ENCODE results near the gene GNB3.
"Not testable (repeated sequence)": the region's sequence is repeated elsewhere in the genome, so short reads cannot be mapped to it uniquely, and the experiment has no call there.

GNB3 gene

GRCh38 chr12:6873094-6874014 lies 32.6 kb downstream of the GNB3 start, which contains the start of gene SPSB2:
TSS of gene SPSB2 (minus strand) at chr12:6873303. CDS start at chr12:6872901, 402 bp downstream.
- Mint-ChIP-seq H3K4me1 (ENCODE audit: low read depth in 2 of 2) (peaks cover 41 to 44% of the 10 kb centered on the region in 2 donors), H3K4me3 (peak within 1 kb of the TSS; percentile 94 to 95), H3K27me3 (no peaks in the 10 kb centered on the region), H3K27ac (peak within 1 kb of the TSS; percentile 92 to 95), H3K9me3 (no peaks in the 10 kb centered on the region), H3K36me3 (ENCODE audit: insufficient read depth) (peaks cover 37% of the 10 kb centered on the region)
- ATAC-seq (replicated peaks) (peak; percentile 84), DNase-seq (peak; percentile 99 to 100 (median 100))

DNA sequence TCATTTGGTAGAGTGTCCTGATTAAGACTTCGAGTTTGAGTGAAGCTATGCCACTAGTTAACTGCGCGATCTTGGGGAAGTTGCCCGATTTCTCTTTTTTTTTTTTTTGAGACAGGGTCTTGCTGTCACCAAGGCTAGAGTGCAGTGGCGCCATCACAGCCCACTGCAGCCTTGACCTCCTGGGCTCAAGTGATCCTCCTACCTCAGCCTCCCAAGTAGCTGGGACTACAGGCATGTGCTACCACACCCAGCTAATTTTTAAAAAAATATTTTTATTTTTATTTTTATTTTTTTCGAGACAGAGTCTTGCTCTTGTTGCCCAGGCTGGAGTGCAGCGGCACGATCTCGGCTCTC lies 33.3 kb downstream of the GNB3 start:
- peak overlapping the region; percentile 23 to 95 for H3K27ac Mint-ChIP-seq
- H3K4me3 Mint-ChIP-seq, result peak overlapping the region; percentile 94 to 95
- H3K4me1 Mint-ChIP-seq (ENCODE audit: low read depth in 2 of 2), result peaks cover 35 to 38% of the 10 kb centered on the region in 2 donors
- ATAC-seq (replicated peaks); DNase-seq; H3K27me3 Mint-ChIP-seq; H3K9me3 Mint-ChIP-seq: not testable (repeated sequence)
- H3K36me3 Mint-ChIP-seq (ENCODE audit: insufficient read depth), result peaks cover 31% of the 10 kb centered on the region

DNA sequence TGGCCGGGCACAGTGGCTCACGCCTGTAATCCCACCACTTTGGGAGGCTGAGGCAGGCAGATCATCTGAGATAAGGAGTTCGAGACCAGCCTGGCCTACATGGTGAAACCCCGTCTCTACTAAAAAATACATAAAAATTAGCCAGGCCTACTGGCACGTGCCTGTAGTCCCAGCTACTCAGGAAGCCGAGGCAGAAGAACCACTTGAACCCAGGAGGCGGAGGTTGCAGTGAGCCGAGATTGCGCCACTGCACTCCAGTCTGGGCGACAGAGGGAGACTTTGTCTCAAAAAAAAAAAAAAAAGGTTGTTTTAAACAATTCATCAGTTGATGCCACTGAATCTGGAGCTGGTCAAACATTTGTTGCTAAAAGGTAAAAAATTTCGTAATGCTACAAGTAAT lies 39.1 kb downstream of the GNB3 start:
- DNase-seq; H3K4me1 Mint-ChIP-seq (ENCODE audit: low read depth in 2 of 2); H3K27me3 Mint-ChIP-seq; H3K9me3 Mint-ChIP-seq; H3K36me3 Mint-ChIP-seq (ENCODE audit: insufficient read depth); H3K4me3 Mint-ChIP-seq; ATAC-seq (replicated peaks); H3K27ac Mint-ChIP-seq: not testable (repeated sequence)

- Mint-ChIP-seq H3K36me3 (ENCODE audit: insufficient read depth) (no peaks in the 10 kb centered on the region), H3K27ac (no peak overlapping the region), H3K9me3 (no peaks in the 10 kb centered on the region), H3K27me3 (no peaks in the 10 kb centered on the region), H3K4me3 (no peak overlapping the region), H3K4me1 (ENCODE audit: low read depth in 2 of 2) (no peaks in the 10 kb centered on the region)
- no peak for DNase-seq
- no peak for ATAC-seq (replicated peaks)
Measured at GRCh38 chr12:6883252-6883651, 42.5 kb downstream of the GNB3 start.

- Mint-ChIP-seq H3K27me3 (no peaks in the 10 kb centered on the region), H3K4me3 (no peak overlapping the region), H3K4me1 (ENCODE audit: low read depth in 2 of 2) (no peaks in the 10 kb centered on the region), H3K27ac (no peak overlapping the region), H3K9me3 (no peaks in the 10 kb centered on the region), H3K36me3 (ENCODE audit: insufficient read depth) (no peaks in the 10 kb centered on the region)
- DNase-seq, result no peak
- ATAC-seq (replicated peaks), result no peak
Measured at GRCh38 chr12:6883683-6884082, 43.0 kb downstream of the GNB3 start.

DNA sequence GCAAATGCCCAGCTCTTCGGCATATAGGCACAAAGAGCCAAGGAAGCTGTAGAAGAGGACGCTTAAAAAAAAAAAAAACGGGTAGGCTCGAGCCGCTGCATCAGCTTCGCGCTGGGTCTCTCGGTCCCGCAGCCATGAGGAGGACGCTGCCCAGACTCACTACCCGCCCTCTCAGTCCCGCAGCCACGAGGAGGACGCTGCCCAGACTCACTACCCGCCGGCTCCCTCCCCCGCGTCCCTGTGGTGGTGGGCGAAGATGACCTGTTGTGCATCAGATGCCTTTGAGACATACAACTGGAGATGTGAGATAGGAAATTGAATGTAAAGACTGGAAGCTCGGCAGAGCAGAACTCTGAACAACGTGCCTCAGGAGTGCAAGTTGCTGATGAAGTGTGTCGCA lies 43.8 kb downstream of the GNB3 start:
- DNase-seq (no peak), ATAC-seq (replicated peaks) (no peak)
- no peaks in the 10 kb centered on the region for H3K9me3 Mint-ChIP-seq
- H3K27me3 Mint-ChIP-seq, result no peaks in the 10 kb centered on the region
- no peak overlapping the region for H3K27ac Mint-ChIP-seq
- no peaks in the 10 kb centered on the region for H3K4me1 Mint-ChIP-seq (ENCODE audit: low read depth in 2 of 2)
- H3K36me3 Mint-ChIP-seq (ENCODE audit: insufficient read depth), result no peaks in the 10 kb centered on the region
- H3K4me3 Mint-ChIP-seq, result no peak overlapping the region

DNA sequence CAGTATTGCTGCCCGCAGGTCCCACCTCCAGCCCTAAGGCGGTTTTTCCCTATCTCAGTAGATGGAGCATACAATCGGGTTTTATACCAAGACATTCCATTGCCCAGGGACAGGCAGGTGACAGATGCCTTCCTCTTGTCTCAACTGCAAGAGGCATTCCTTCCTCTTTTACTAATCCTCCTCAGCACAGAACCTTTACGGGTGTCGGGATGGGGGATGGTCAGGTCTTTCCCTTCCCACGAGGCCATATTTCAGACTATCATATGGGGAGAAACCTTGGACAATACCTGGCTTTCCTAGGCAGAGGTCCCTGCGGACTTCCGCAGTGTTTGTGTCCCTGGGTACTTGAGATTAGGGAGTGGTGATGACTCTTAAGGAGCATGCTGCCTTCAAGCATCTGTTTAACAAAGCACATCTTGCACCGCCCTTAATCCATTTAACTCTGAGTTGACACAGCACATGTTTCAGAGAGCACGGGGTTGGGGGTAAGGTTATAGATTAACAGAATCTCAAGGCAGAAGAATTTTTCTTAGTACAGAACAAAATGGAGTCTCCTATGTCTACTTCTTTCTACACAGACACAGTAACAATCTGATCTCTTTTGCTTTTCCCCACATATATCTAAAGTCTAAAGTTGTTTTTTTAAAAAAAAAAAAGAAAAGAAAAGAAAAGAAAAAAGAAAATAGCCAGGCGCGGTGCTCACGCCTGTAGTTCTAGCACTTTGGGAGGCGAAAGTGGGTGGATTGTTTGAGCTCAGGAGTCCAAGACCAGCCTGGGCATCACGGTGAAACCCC lies 45.7 kb downstream of the GNB3 start:
- not testable (repeated sequence) for H3K36me3 Mint-ChIP-seq (ENCODE audit: insufficient read depth); ATAC-seq (replicated peaks); H3K4me1 Mint-ChIP-seq (ENCODE audit: low read depth in 2 of 2); H3K9me3 Mint-ChIP-seq; DNase-seq; H3K4me3 Mint-ChIP-seq; H3K27me3 Mint-ChIP-seq; H3K27ac Mint-ChIP-seq

- no peaks in the 10 kb centered on the region for H3K27me3 Mint-ChIP-seq
- peaks cover 0 to 11% of the 10 kb centered on the region in 2 donors for H3K4me1 Mint-ChIP-seq (ENCODE audit: low read depth in 2 of 2)
- H3K27ac Mint-ChIP-seq, result no peak overlapping the region
- DNase-seq (no peak), ATAC-seq (replicated peaks) (no peak)
- no peak overlapping the region for H3K4me3 Mint-ChIP-seq
- H3K9me3 Mint-ChIP-seq, result no peaks in the 10 kb centered on the region
- no peaks in the 10 kb centered on the region for H3K36me3 Mint-ChIP-seq (ENCODE audit: insufficient read depth)
Measured at GRCh38 chr12:6887460-6887859, 46.7 kb downstream of the GNB3 start.

GRCh38 chr12:6888360-6888759 lies 47.6 kb downstream of the GNB3 start:
- Mint-ChIP-seq H3K27ac (no peak overlapping the region), H3K4me1 (ENCODE audit: low read depth in 2 of 2) (peaks cover 0 to 11% of the 10 kb centered on the region in 2 donors), H3K4me3 (no peak overlapping the region), H3K9me3 (no peaks in the 10 kb centered on the region), H3K36me3 (ENCODE audit: insufficient read depth) (no peaks in the 10 kb centered on the region), H3K27me3 (no peaks in the 10 kb centered on the region)
- no peak for DNase-seq
- ATAC-seq (replicated peaks), result no peak

DNA sequence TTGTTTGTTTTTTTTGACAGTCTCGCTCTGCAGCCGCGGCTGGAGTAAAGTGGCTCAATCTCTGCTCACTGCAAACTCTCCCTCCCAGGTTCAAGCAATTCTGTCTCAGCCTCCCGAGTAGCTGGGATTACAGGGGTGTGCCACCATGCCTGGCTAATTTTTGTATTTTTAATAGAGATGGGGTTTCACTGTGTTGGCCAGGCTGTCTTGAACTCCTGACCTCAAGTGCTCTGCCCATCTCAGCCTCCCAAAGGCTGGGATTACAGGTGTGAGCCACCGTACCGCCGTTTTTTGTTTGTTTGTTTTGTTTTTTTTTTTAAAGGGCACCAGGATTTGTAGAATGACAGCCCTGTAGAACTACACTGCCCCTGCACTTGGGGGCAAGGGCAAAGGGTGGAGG lies 48.1 kb downstream of the GNB3 start:
- not testable (repeated sequence) for ATAC-seq (replicated peaks); H3K27ac Mint-ChIP-seq; DNase-seq; H3K27me3 Mint-ChIP-seq; H3K4me3 Mint-ChIP-seq; H3K9me3 Mint-ChIP-seq; H3K36me3 Mint-ChIP-seq (ENCODE audit: insufficient read depth)
- peaks cover 0 to 11% of the 10 kb centered on the region in 2 donors for H3K4me1 Mint-ChIP-seq (ENCODE audit: low read depth in 2 of 2)

GRCh38 chr12:6889775-6890573 lies 49.2 kb downstream of the GNB3 start:
- H3K4me1 Mint-ChIP-seq (ENCODE audit: low read depth in 2 of 2), result peaks cover 0 to 11% of the 10 kb centered on the region in 2 donors
- H3K27ac Mint-ChIP-seq, result peak overlapping the region in 1 of 2 donors; percentile 96
- H3K9me3 Mint-ChIP-seq; ATAC-seq (replicated peaks); H3K36me3 Mint-ChIP-seq (ENCODE audit: insufficient read depth); H3K27me3 Mint-ChIP-seq; DNase-seq: not testable (repeated sequence)
- peak overlapping the region; percentile 80 to 89 for H3K4me3 Mint-ChIP-seq

- Mint-ChIP-seq H3K4me3 (peak overlapping the region; percentile 80 to 89), H3K4me1 (ENCODE audit: low read depth in 2 of 2) (peaks cover 0 to 11% of the 10 kb centered on the region in 2 donors), H3K27ac (peak overlapping the region; percentile 94 to 96), H3K36me3 (ENCODE audit: insufficient read depth) (no peaks in the 10 kb centered on the region), H3K27me3 (no peaks in the 10 kb centered on the region), H3K9me3 (no peaks in the 10 kb centered on the region)
- ATAC-seq (replicated peaks) (peak; percentile 95), DNase-seq (peak; percentile 97 to 99 (median 99))
Measured at GRCh38 chr12:6890789-6891645, 50.3 kb downstream of the GNB3 start.
